ENCODE measurements around the gene ANKRD12.

ANKRD12 gene

GRCh38 chr18:9211955-9212354 is 75.4 kb downstream of the ANKRD12 start:
- no peak for DNase-seq (ENCODE audit: low read depth)
- no peak for TF ChIP-seq CTCF (IDR thresholded peaks at IDR 0.05; ENCODE audit: low read depth, low read length, missing control alignments)
- in situ Hi-C loops (cut with HindIII; ENCODE audit: low sequenced_read_pairs): no loop called here
- H3K4me3 ChIP-seq (ENCODE audit: low read depth, low read length): no peak overlapping the region

- DNase-seq (ENCODE audit: low read depth): no peak
- H3K4me3 ChIP-seq (ENCODE audit: low read depth, low read length): no peak overlapping the region
- no peak for TF ChIP-seq CTCF (IDR thresholded peaks at IDR 0.05; ENCODE audit: low read depth, low read length, missing control alignments)
- in situ Hi-C loops (cut with HindIII; ENCODE audit: low sequenced_read_pairs): no loop called here
Measured at GRCh38 chr18:9215221-9215933, 78.8 kb downstream of the ANKRD12 start.

GRCh38 chr18:9216459-9216858 is 79.9 kb downstream of the ANKRD12 start:
- in situ Hi-C loops (cut with HindIII; ENCODE audit: low sequenced_read_pairs): no loop called here
- DNase-seq (ENCODE audit: low read depth): no peak
- no peak for TF ChIP-seq CTCF (IDR thresholded peaks at IDR 0.05; ENCODE audit: low read depth, low read length, missing control alignments)

GRCh38 chr18:9217743-9218451 is 81.3 kb downstream of the ANKRD12 start:
- H3K4me3 ChIP-seq (ENCODE audit: low read depth, low read length): no peak overlapping the region
- no peak for TF ChIP-seq CTCF (IDR thresholded peaks at IDR 0.05; ENCODE audit: low read depth, low read length, missing control alignments)
- no peak for DNase-seq (ENCODE audit: low read depth)
- in situ Hi-C loops (cut with HindIII; ENCODE audit: low sequenced_read_pairs): no loop called here

More at GRCh38 chr18:9216459-9216858, 79.9 kb downstream of the ANKRD12 start:
- no peak overlapping the region for H3K4me3 ChIP-seq (ENCODE audit: low read depth, low read length)

- H3K4me3 ChIP-seq (ENCODE audit: low read depth, low read length): no peak overlapping the region
- in situ Hi-C loops (cut with HindIII; ENCODE audit: low sequenced_read_pairs): no loop called here
- TF ChIP-seq CTCF (IDR thresholded peaks at IDR 0.05; ENCODE audit: low read depth, low read length, missing control alignments): no peak
- no peak for DNase-seq (ENCODE audit: low read depth)
Measured at GRCh38 chr18:9221040-9221439, 84.5 kb downstream of the ANKRD12 start.

GRCh38 chr18:9221661-9222060 is 85.1 kb downstream of the ANKRD12 start:
- DNase-seq (ENCODE audit: low read depth): no peak
- in situ Hi-C loops (cut with HindIII; ENCODE audit: low sequenced_read_pairs): no loop called here
- H3K4me3 ChIP-seq (ENCODE audit: low read depth, low read length): no peak overlapping the region
- no peak for TF ChIP-seq CTCF (IDR thresholded peaks at IDR 0.05; ENCODE audit: low read depth, low read length, missing control alignments)

Measured in astrocyte of the cerebellum (primary cell).